CD14-positive monocyte (primary cell): ENCODE measurements around the gene SKA2. TPM values are rescaled to one million over a fixed set of nuclear protein-coding genes. Genes with fewer than 3 reads are reported as not detected.

ENCODE experiments used
- DNase-seq, 3 donors: peaks; one replicate each; pipeline ENCODE4 v3.0.0-alpha.2; 2011 to 2022
- H2AFZ ChIP-seq: 2 replicates; pipeline ENCODE4 v1.6.0; 2012; ENCODE audit warnings: mild to moderate bottlenecking, low read depth, low read length, inconsistent platforms; ENCODE audit not compliant: insufficient read depth, poor library complexity, severe bottlenecking
- H3K27ac ChIP-seq, 2 donors: 1 replicate in 1 of 2; 2 replicates in 1 of 2; pipeline ENCODE4 v1.5.1; 2012 to 2013; ENCODE audit warnings: low read length in 2 of 2, control low read depth in 1 of 2, inconsistent platforms in 1 of 2, low read depth in 1 of 2, mild to moderate bottlenecking in 1 of 2
- H3K27me3 ChIP-seq, 2 donors: one replicate each; pipeline versions ENCODE4 v1.6.0 to v1.6.1; 2011 to 2013; ENCODE audit warnings: low read length in 2 of 2; ENCODE audit not compliant: control insufficient read depth in 2 of 2, insufficient read depth in 2 of 2
- H3K36me3 ChIP-seq, 2 donors: replicated peaks in 1 of 2; 1 replicate in 1 of 2; 2 replicates in 1 of 2; pipeline versions ENCODE4 v1.5.1 to v1.6.1; 2012 to 2013; ENCODE audit warnings: low read length in 2 of 2, control low read depth in 1 of 2, inconsistent platforms in 1 of 2, mild to moderate bottlenecking in 1 of 2; ENCODE audit not compliant: insufficient read depth in 2 of 2, control insufficient read depth in 1 of 2
- H3K4me1 ChIP-seq, 2 donors: 1 replicate in 1 of 2; 2 replicates in 1 of 2; pipeline versions ENCODE4 v1.5.1 to v1.6.1; 2012 to 2013; ENCODE audit warnings: low read length in 2 of 2, control low read depth in 1 of 2, inconsistent platforms in 1 of 2, mild to moderate bottlenecking in 1 of 2, moderate library complexity in 1 of 2; ENCODE audit not compliant: insufficient read depth in 2 of 2, control insufficient read depth in 1 of 2
- H3K4me2 ChIP-seq: replicated peaks from 2 replicates; pipeline ENCODE3; 2012; ENCODE audit warnings: low read length, moderate library complexity, mild to moderate bottlenecking; ENCODE audit not compliant: poor library complexity, severe bottlenecking; ENCODE audit errors: extremely low read depth
- H3K4me3 ChIP-seq, 3 experiments: fragments of 200-600 bp in 1 of 3; sonication (generic) in 1 of 3; replicated peaks in 1 of 3; 1 replicate in 2 of 3; 2 replicates in 1 of 3; pipeline ENCODE4 v1.5.1; 2011 to 2013; ENCODE audit warnings: low read length in 3 of 3, mild to moderate bottlenecking in 3 of 3, control low read depth in 2 of 3, low read depth in 2 of 3, inconsistent platforms in 1 of 3, moderate library complexity in 1 of 3
- H3K79me2 ChIP-seq: 2 replicates; pipeline ENCODE4 v1.6.0; 2012; ENCODE audit warnings: mild to moderate bottlenecking, control low read depth, inconsistent platforms, low read length, moderate library complexity; ENCODE audit not compliant: insufficient read depth
- H3K9ac ChIP-seq: 2 replicates; pipeline ENCODE4 v1.6.0; 2017; ENCODE audit warnings: low read length, mild to moderate bottlenecking; ENCODE audit not compliant: insufficient read depth, poor library complexity, severe bottlenecking
- H3K9me3 ChIP-seq, 2 donors: replicated peaks in 1 of 2; 1 replicate in 1 of 2; 2 replicates in 1 of 2; pipeline versions ENCODE4 v1.5.1 to v1.6.1; 2012 to 2013; ENCODE audit warnings: low read length in 2 of 2, control low read depth in 1 of 2; ENCODE audit not compliant: control insufficient read depth in 1 of 2, insufficient read depth in 1 of 2
- H4K20me1 ChIP-seq: 2 replicates; pipeline ENCODE4 v1.6.0; 2012; ENCODE audit warnings: mild to moderate bottlenecking, low read length, control low read depth, moderate library complexity; ENCODE audit not compliant: insufficient read depth
- H3K27ac Mint-ChIP-seq, 7 donors: one replicate each; pipeline ENCODE4 v1.8.0; 2020; ENCODE audit warnings: mild to moderate bottlenecking in 7 of 7, mixed read lengths in 7 of 7, moderate library complexity in 6 of 7, inconsistent platforms in 2 of 7
- H3K27me3 Mint-ChIP-seq, 3 donors: one replicate each; pipeline ENCODE4 v1.8.0; 2021 to 2022; ENCODE audit warnings: low read depth in 3 of 3, mild to moderate bottlenecking in 3 of 3, mixed read lengths in 3 of 3, moderate library complexity in 3 of 3, inconsistent platforms in 1 of 3
- H3K36me3 Mint-ChIP-seq, 2 donors: one replicate each; pipeline ENCODE4 v1.8.0; 2020; ENCODE audit warnings: mixed read lengths in 2 of 2, inconsistent platforms in 1 of 2, mild to moderate bottlenecking in 1 of 2
- H3K4me1 Mint-ChIP-seq: one replicate; pipeline ENCODE4 v1.8.0; 2020; ENCODE audit warnings: mild to moderate bottlenecking, mixed read lengths
- H3K4me3 Mint-ChIP-seq, 2 donors: one replicate each; pipeline ENCODE4 v1.8.0; 2020; ENCODE audit warnings: mild to moderate bottlenecking in 2 of 2, mixed read lengths in 2 of 2, moderate library complexity in 1 of 2
- H3K9me3 Mint-ChIP-seq, 7 donors: one replicate each; pipeline ENCODE4 v1.8.0; 2020 to 2022; ENCODE audit warnings: mixed read lengths in 7 of 7, mild to moderate bottlenecking in 6 of 7, moderate library complexity in 6 of 7, inconsistent platforms in 2 of 7
- CTCF ChIP-seq: fragments of 200-600 bp; IDR thresholded peaks from one replicate; pipeline ENCODE4 v1.8.0; 2022; ENCODE audit warnings: antibody characterized with exemption, mild to moderate bottlenecking
- WGBS: methylation state at CpG from one replicate; pipeline ENCODE4 v1.1.5; 2013; ENCODE audit warnings: missing lambda C conversion rate; ENCODE audit not compliant: insufficient coverage; 5-methylcytosine and 5-hydroxymethylcytosine counted together
- intact Hi-C, 2 donors: fragments of 100-400 bp; cut with micrococcal nuclease; formaldehyde crosslinking; loops; one replicate each; pipeline versions ENCODE4 v1.15.0 to v1.15.1; 2023
- polyA plus RNA-seq, 3 donors: library from polyadenylated mRNA; depleted of rRNA in 1 of 3; unstranded in 2 of 3; stranded (reverse) in 1 of 3; fragments of 300-500 nt in 2 of 3; fragments of >200 nt in 1 of 3; fragmentation: Illumina TruSeq in 2 of 3; gene quantifications; 1 replicate in 2 of 3; 2 replicates in 1 of 3; pipeline ENCODE4 v1.2.3, GENCODE V29; 2012 to 2021

The SKA2 gene
- polyA plus RNA-seq, 3 donors, result 3.1 to 20.4 (median 19.2) TPM

GRCh38 chr17:59101178-59101577 is 53.8 kb downstream of the SKA2 start:
- no peak for DNase-seq
- no peak overlapping the region for H2AFZ ChIP-seq
- no peaks in the 10 kb centered on the region for H4K20me1 ChIP-seq
- H3K9me3 ChIP-seq, result no peaks in the 10 kb centered on the region
- no peak overlapping the region for H3K27ac Mint-ChIP-seq
- no peak overlapping the region for H3K9ac ChIP-seq
- H3K4me1 ChIP-seq, result peaks cover 8 to 15% of the 10 kb centered on the region in 2 donors
- no peak overlapping the region for H3K27ac ChIP-seq
- H3K36me3 ChIP-seq, result peaks cover 7 to 19% of the 10 kb centered on the region in 2 donors
- H3K4me2 ChIP-seq, result no peak overlapping the region
- no CpG with 5 or more reads among the region's 1 CpG for whole genome bisulfite sequencing
- H3K4me3 Mint-ChIP-seq, result no peak overlapping the region
- H3K4me3 ChIP-seq, result no peak overlapping the region
- H3K9me3 Mint-ChIP-seq, result peaks cover 0 to 3% (median 0%) of the 10 kb centered on the region in 7 donors
- no peak for TF ChIP-seq CTCF
- peaks cover 14% of the 10 kb centered on the region for H3K4me1 Mint-ChIP-seq
- no peaks in the 10 kb centered on the region for H3K27me3 ChIP-seq
- H3K27me3 Mint-ChIP-seq, result no peaks in the 10 kb centered on the region
- intact Hi-C loops, result no loop called here
- H3K36me3 Mint-ChIP-seq, result peaks cover 26 to 32% of the 10 kb centered on the region in 2 donors
- H3K79me2 ChIP-seq, result peaks cover 44% of the 10 kb centered on the region

GRCh38 chr17:59097876-59098275 is 57.1 kb downstream of the SKA2 start:
- H3K79me2 ChIP-seq, result peaks cover 28% of the 10 kb centered on the region
- intact Hi-C loops, result no loop called here
- Mint-ChIP-seq H3K27ac (no peak overlapping the region), H3K9me3 (peaks cover 0 to 3% (median 0%) of the 10 kb centered on the region in 7 donors), H3K27me3 (no peaks in the 10 kb centered on the region), H3K4me3 (no peak overlapping the region), H3K36me3 (peaks cover 24 to 26% of the 10 kb centered on the region in 2 donors), H3K4me1 (no peaks in the 10 kb centered on the region)
- H4K20me1 ChIP-seq, result no peaks in the 10 kb centered on the region
- no peak for TF ChIP-seq CTCF
- no peak overlapping the region for H3K4me2 ChIP-seq
- no peak overlapping the region for H3K27ac ChIP-seq
- no peaks in the 10 kb centered on the region for H3K9me3 ChIP-seq
- no peak overlapping the region for H3K9ac ChIP-seq
- H3K36me3 ChIP-seq, result peaks cover 7 to 19% of the 10 kb centered on the region in 2 donors
- no peaks in the 10 kb centered on the region for H3K4me1 ChIP-seq
- DNase-seq, result no peak
- no peak overlapping the region for H2AFZ ChIP-seq
- H3K4me3 ChIP-seq, result no peak overlapping the region
- H3K27me3 ChIP-seq, result no peaks in the 10 kb centered on the region
